Activated CD8-positive, alpha-beta T cell treated with anti-CD3 and anti-CD28 coated beads for 36 hours (primary cell): ENCODE results near the gene SYNGAP1. TPM values are rescaled to one million over a fixed set of nuclear protein-coding genes. Genes with fewer than 3 reads are reported as not detected.

ENCODE experiments used
- ATAC-seq: fragments of 200-7000 bp; cut with Tn5 transposase; one replicate; pipeline ENCODE4 v1.10.0; 2021; ENCODE audit warnings: mild to moderate bottlenecking, moderate library complexity
- CTCF ChIA-PET: fragments of 350-600 bp; sonication (Branson Sonifier 250); formaldehyde crosslinking; loops from one replicate; lab custom pipeline; 2021; ENCODE audit warnings: antibody characterized with exemption; lab: Charles Lee
- POLR2A ChIA-PET: fragments of 350-600 bp; sonication (Branson Sonifier 250); formaldehyde crosslinking; loops from one replicate; lab custom pipeline; 2021; ENCODE audit warnings: antibody characterized with exemption; lab: Charles Lee
- DNase-seq: peaks from one replicate; pipeline ENCODE4 v3.0.0-alpha.2; 2020
- H3K27ac Mint-ChIP-seq: one replicate; pipeline ENCODE4 v1.8.0; 2021; ENCODE audit warnings: mild to moderate bottlenecking, mixed read lengths
- H3K27me3 Mint-ChIP-seq: one replicate; pipeline ENCODE4 v1.8.0; 2021; ENCODE audit warnings: mixed read lengths
- H3K36me3 Mint-ChIP-seq: one replicate; pipeline ENCODE4 v1.8.0; 2021; ENCODE audit warnings: low read depth, mixed read lengths
- H3K4me1 Mint-ChIP-seq: one replicate; pipeline ENCODE4 v1.8.0; 2021; ENCODE audit warnings: low read depth, mixed read lengths
- H3K4me3 Mint-ChIP-seq: one replicate; pipeline ENCODE4 v1.8.0; 2021; ENCODE audit warnings: mild to moderate bottlenecking, moderate library complexity, mixed read lengths
- H3K9me3 Mint-ChIP-seq: one replicate; pipeline ENCODE4 v1.8.0; 2021; ENCODE audit warnings: mixed read lengths
- intact Hi-C: fragments of 100-400 bp; cut with micrococcal nuclease; formaldehyde crosslinking; loops from one replicate; pipeline ENCODE4 v1.10.0; 2022
- total RNA-seq, 2 experiments: library from RNA; stranded (reverse); gene quantifications; one replicate each; pipeline ENCODE4 v1.2.3, GENCODE V29; 2021
- TF ChIP-seq, protein P1 (sequence below): fragments of 200-600 bp; IDR thresholded peaks from one replicate; pipeline ENCODE4 v1.8.0; 2022; ENCODE audit warnings: antibody characterized with exemption, mild to moderate bottlenecking

SYNGAP1 gene
- total RNA-seq, 2 experiments from 2014 or later: 57.9 to 67.0 TPM

DNA sequence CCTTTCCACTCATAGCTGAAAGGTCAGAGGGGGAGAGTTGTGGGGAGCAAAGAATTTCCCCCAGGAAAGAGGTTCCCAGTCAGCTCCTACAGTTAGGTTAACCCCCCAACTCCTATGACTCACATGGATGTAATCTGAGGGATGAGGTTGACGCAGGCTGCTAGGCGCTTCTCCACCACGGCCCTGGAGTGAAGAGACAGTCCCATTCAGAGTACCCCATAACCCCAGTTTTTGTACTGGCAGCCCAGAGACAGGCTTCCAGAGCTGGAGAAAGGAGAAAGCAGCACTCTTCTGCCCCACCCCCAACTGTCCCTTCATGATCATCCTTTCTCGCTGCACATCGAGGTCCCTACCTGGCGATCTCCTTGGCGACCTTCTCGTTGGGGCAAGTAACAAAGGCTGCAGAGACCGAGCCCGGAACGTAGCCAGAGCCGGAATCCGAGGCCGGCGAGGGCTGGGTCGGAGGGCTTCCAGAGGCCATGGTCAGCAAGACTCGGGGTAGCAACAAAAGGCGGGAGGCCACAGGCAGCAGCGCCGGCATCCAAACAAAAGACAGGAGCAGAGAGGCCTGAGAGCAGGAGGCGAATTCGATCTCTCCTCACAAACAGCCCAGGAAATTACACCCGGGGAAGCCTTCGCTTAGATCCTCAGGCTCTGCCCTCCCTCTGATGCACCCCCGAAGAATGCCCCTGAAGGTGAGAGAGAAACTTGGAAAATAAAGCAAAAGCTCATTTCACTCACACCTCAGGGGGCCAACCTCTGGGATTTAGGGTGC lies 2.5 kb upstream of the SYNGAP1 start:
- Mint-ChIP-seq H3K27me3 (no peaks in the 10 kb centered on the region), H3K4me1 (peaks cover 68% of the 10 kb centered on the region), H3K36me3 (peaks cover 37% of the 10 kb centered on the region), H3K4me3 (peak overlapping the region; percentile 98), H3K27ac (peak overlapping the region; percentile 100), H3K9me3 (no peaks in the 10 kb centered on the region)
- TF ChIP-seq, protein P1, sequence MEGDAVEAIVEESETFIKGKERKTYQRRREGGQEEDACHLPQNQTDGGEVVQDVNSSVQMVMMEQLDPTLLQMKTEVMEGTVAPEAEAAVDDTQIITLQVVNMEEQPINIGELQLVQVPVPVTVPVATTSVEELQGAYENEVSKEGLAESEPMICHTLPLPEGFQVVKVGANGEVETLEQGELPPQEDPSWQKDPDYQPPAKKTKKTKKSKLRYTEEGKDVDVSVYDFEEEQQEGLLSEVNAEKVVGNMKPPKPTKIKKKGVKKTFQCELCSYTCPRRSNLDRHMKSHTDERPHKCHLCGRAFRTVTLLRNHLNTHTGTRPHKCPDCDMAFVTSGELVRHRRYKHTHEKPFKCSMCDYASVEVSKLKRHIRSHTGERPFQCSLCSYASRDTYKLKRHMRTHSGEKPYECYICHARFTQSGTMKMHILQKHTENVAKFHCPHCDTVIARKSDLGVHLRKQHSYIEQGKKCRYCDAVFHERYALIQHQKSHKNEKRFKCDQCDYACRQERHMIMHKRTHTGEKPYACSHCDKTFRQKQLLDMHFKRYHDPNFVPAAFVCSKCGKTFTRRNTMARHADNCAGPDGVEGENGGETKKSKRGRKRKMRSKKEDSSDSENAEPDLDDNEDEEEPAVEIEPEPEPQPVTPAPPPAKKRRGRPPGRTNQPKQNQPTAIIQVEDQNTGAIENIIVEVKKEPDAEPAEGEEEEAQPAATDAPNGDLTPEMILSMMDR: no peak
- ATAC-seq (no peak), DNase-seq (peak; percentile 40)
- CTCF ChIA-PET: interaction anchor here (1.1 to 1.5 kb wide), 3 partner anchors 12 to 129 kb away, joined by 3 to 5 read pairs (median 4); partner anchors contain the start of gene WDR46
- POLR2A ChIA-PET: interaction anchor here (0.7 to 5.4 kb wide), 13 partner anchors 9 to 162 kb away, joined by 3 to 46 read pairs (median 4); partner anchors contain the start of genes B3GALT4 and ZBTB9
- intact Hi-C loops: no loop called here

DNA sequence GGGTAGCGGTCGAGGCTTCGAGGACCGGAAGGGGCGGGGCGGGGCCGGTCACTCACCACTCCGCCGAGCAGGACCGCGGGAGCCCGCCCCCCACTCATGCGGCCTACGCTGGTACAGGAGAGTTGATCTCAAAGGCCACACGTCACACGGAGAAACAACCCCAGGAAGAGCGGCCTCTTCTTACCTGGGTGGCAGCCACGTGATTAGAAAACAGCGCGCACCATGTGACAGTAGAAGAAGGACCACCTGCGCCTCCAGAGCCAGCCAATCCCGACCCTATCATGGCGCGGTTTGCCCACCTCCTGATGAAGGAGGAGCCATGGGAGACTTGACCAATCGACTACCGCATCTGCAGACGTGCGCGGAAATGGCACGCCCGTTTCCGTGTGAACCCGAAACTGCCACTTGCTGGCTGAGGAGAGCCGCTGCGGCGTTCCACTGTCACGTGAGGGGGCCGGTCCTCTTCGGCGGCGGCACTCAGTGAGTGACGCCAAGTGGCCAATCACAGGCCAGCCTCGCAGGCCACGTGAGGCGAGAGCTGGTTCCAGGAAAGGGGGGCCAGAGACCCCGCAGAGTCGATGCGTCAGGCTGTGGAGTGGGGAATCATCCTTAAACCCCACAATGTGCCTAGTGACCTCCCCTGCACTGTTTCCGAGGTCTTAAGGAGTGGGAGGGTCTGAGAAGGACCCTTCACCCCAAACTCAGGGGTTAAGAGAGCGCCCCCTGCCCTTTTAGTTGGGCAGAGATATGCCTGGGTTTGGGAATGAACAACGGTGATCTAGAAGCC lies 1.8 kb upstream of the SYNGAP1 start, which contains the start of gene CUTA:
CUTA (minus strand) TSS at position 205 of the 787 bp plus-strand sequence; CDS start at position 98, 107 bp downstream.
- DNase-seq: peak; percentile 99
- intact Hi-C loops: no loop called here
- Mint-ChIP-seq H3K27me3 (no peaks in the 10 kb centered on the region), H3K4me1 (peaks cover 60% of the 10 kb centered on the region), H3K9me3 (no peaks in the 10 kb centered on the region), H3K27ac (peak within 1 kb of the TSS; percentile 100), H3K4me3 (peak within 1 kb of the TSS; percentile 98), H3K36me3 (peaks cover 35% of the 10 kb centered on the region)
- ChIA-PET POLR2A (interaction anchor here (0.6 to 5.4 kb wide), 12 partner anchors 8 to 446 kb away, joined by 3 to 46 read pairs (median 4); partner anchors contain the start of genes B3GALT4, RPS18 and VPS52), CTCF (interaction anchor here (1.1 to 1.4 kb wide), 3 partner anchors 11 to 129 kb away, joined by 3 to 5 read pairs (median 4); partner anchors contain the start of gene WDR46)
- TF ChIP-seq, protein P1: peak; percentile 25
- ATAC-seq: peak; percentile 89

DNA sequence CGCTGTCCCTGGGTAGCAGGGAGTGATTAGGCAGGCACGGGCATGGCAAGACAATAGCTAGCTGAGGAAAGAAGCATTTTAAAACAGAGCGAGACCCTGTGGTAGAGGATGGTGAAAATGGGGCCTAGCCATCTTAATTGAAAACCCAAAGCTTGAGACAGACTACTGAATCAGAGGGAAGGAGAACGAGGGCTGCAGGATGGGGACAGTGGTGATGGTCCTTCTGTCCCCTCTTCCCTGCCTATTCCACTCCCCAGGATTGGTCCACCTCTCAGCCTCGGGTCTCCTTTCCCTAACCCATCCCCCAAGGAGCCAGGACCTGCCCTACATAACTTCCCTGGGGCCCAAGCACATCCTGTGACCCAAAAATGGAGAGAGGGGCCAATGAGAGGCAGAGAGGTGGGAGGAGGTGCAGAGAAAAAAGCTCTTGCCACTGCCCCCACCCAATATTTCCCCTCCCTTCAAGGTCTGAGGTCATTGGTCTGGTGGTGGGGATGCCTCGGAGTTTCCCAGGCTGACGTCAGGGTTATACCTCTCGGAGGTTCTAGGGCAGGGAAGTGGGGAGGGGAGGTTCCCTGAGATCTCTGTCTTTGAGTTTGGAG lies 1.1 kb upstream of the SYNGAP1 start:
- CTCF ChIA-PET: interaction anchor here (1.0 to 1.4 kb wide), 4 partner anchors 10 to 152 kb away, joined by 4 to 5 read pairs (median 4); no protein-coding TSS in a partner anchor
- intact Hi-C loops: no loop called here
- DNase-seq (peak; percentile 87), ATAC-seq (peak; percentile 24)
- Mint-ChIP-seq H3K27ac (peak overlapping the region; percentile 100), H3K36me3 (peaks cover 36% of the 10 kb centered on the region), H3K9me3 (no peaks in the 10 kb centered on the region), H3K27me3 (no peaks in the 10 kb centered on the region), H3K4me1 (peaks cover 60% of the 10 kb centered on the region), H3K4me3 (peak overlapping the region; percentile 98)
- POLR2A ChIA-PET: interaction anchor here (0.6 to 5.4 kb wide), 12 partner anchors 7 to 447 kb away, joined by 3 to 46 read pairs (median 4); partner anchors contain the start of genes B3GALT4, KIFC1, RPS18 and VPS52
- TF ChIP-seq, protein P1: no peak

DNA sequence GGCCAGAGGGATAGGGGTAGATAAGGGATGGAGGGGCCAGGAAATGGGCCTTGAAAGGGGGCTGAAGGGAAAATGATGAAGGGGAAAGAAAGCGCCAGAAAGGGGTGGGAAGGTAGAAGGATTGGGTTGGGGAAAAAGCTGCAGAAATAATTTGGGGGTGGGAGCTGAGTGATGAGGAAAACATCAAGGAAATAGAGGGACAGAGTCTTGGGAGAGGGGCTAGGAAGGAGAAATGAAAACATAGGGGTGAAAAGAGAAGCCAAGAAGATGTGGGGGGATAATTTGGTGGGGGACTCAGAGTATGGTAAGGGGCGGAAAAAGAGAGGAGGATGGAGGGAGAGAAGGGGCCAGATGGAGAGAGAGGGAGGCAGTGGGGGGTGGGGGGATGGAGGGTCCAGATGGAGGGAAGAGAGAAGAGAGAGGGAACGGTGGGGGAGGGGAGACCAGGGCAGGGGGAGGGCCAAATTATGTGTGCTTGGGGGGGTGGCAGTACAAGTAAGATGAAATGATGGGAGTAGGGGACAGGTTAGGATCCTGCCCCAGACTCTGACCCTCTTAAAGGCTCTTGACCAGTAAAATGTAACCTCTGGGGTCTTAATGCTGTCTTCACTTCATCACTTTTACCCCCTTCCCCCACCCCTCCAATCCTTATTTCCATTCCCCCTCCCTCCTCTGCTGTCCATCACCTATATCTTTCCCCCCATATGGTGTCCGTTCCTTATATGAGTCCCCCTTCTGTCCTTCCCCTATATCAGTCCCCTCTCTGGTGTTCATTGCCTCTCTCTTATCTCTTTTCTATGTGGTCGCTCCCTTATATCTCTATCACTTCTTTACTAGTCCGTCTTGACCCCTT lies 852 bp downstream of the SYNGAP1 start:
- DNase-seq: no peak
- H3K36me3 Mint-ChIP-seq: peaks cover 36% of the 10 kb centered on the region
- TF ChIP-seq, protein P1: no peak
- ChIA-PET POLR2A (no interaction called here), CTCF (no interaction called here)
- no peaks in the 10 kb centered on the region for H3K27me3 Mint-ChIP-seq
- H3K4me3 Mint-ChIP-seq: peak overlapping the region; percentile 64
- H3K9me3 Mint-ChIP-seq: no peaks in the 10 kb centered on the region
- no peak for ATAC-seq
- H3K4me1 Mint-ChIP-seq: peaks cover 58% of the 10 kb centered on the region
- intact Hi-C loops: loop anchor here (10.0 kb wide), 1 partner anchor 154 kb away; no protein-coding TSS in a partner anchor
- no peak overlapping the region for H3K27ac Mint-ChIP-seq
